ENCODE measurements around the gene SLC24A5.

SLC24A5 gene

GRCh38 chr15:48177766-48178647 is 57.2 kb downstream of the SLC24A5 start, which contains the start of gene MYEF2:
Gene MYEF2 (minus strand): TSS chr15:48178295. CDS start chr15:48178237, 58 bp downstream.
- DNase-seq = peak; percentile 95
- Histone ChIP-seq H3K36me3 (no peaks in the 10 kb centered on the region; the same call in 1 of the 2 replicates), H3K9me3 (no peaks in the 10 kb centered on the region), H3K27me3 (no peaks in the 10 kb centered on the region), H3K4me3 (ENCODE audit: low read depth, low read length) (peak within 1 kb of the TSS; percentile 67), H3K4me1 (peaks cover 15% of the 10 kb centered on the region)
- TF ChIP-seq CTCF (IDR thresholded peaks at IDR 0.05; ENCODE audit: low read depth, low read length) = no peak

GRCh38 chr15:48178648-48178931 is 57.8 kb downstream of the SLC24A5 start:
- H3K36me3 ChIP-seq = no peaks in the 10 kb centered on the region; the same call in 1 of the 2 replicates
- TF ChIP-seq CTCF (IDR thresholded peaks at IDR 0.05; ENCODE audit: low read depth, low read length) = no peak
- H3K9me3 ChIP-seq = no peaks in the 10 kb centered on the region
- no peak for DNase-seq
- no peaks in the 10 kb centered on the region for H3K27me3 ChIP-seq
- H3K4me3 ChIP-seq (ENCODE audit: low read depth, low read length) = peak overlapping the region; percentile 67
- H3K4me1 ChIP-seq = peaks cover 15% of the 10 kb centered on the region

- no peak for DNase-seq
- Histone ChIP-seq H3K27me3 (no peaks in the 10 kb centered on the region), H3K4me3 (ENCODE audit: low read depth, low read length) (no peak overlapping the region), H3K4me1 (no peaks in the 10 kb centered on the region), H3K9me3 (no peaks in the 10 kb centered on the region), H3K36me3 (no peaks in the 10 kb centered on the region)
- TF ChIP-seq CTCF (IDR thresholded peaks at IDR 0.05; ENCODE audit: low read depth, low read length) = no peak
Observed at GRCh38 chr15:48182749-48183148, 62.0 kb downstream of the SLC24A5 start.

- no peaks in the 10 kb centered on the region for H3K36me3 ChIP-seq
- DNase-seq = no peak
- no peaks in the 10 kb centered on the region for H3K4me1 ChIP-seq
- no peaks in the 10 kb centered on the region for H3K9me3 ChIP-seq
- H3K4me3 ChIP-seq (ENCODE audit: low read depth, low read length) = no peak overlapping the region
- TF ChIP-seq CTCF (IDR thresholded peaks at IDR 0.05; ENCODE audit: low read depth, low read length) = no peak
- H3K27me3 ChIP-seq = no peaks in the 10 kb centered on the region
Observed at GRCh38 chr15:48185529-48185928, 64.7 kb downstream of the SLC24A5 start.

- TF ChIP-seq CTCF (IDR thresholded peaks at IDR 0.05; ENCODE audit: low read depth, low read length) = no peak
- no peaks in the 10 kb centered on the region for H3K36me3 ChIP-seq
- no peak overlapping the region for H3K4me3 ChIP-seq (ENCODE audit: low read depth, low read length)
- H3K27me3 ChIP-seq = no peaks in the 10 kb centered on the region
- H3K4me1 ChIP-seq = no peaks in the 10 kb centered on the region
- no peak for DNase-seq
- no peaks in the 10 kb centered on the region for H3K9me3 ChIP-seq
Observed at GRCh38 chr15:48186271-48186670, 65.5 kb downstream of the SLC24A5 start.

GRCh38 chr15:48190932-48191573 is 70.3 kb downstream of the SLC24A5 start:
- H3K27me3 ChIP-seq = no peaks in the 10 kb centered on the region
- no peaks in the 10 kb centered on the region for H3K36me3 ChIP-seq
- no peak for TF ChIP-seq CTCF (IDR thresholded peaks at IDR 0.05; ENCODE audit: low read depth, low read length)
- no peaks in the 10 kb centered on the region for H3K4me1 ChIP-seq
- H3K9me3 ChIP-seq = no peaks in the 10 kb centered on the region
- peak; percentile 51 for DNase-seq
- H3K4me3 ChIP-seq (ENCODE audit: low read depth, low read length) = peak overlapping the region; percentile 78

Measured in BE2C (cell line).